Stimulated activated CD8-positive, alpha-beta memory T cell treated with anti-CD3 and anti-CD28 coated beads, Interleukin-2, amount 100 ng/mL, for 1 hour (primary cell): ENCODE data around the gene MYCBP.

ENCODE experiments used
- DNase-seq, 2 donors: peaks; one replicate each; pipeline ENCODE4 v3.0.0-alpha.2; 2020; ENCODE audit warnings: low read depth in 2 of 2

MYCBP gene

GRCh38 chr1:38820860-38821259, 52.3 kb downstream of the MYCBP start:
- DNase-seq: no peak

GRCh38 chr1:38819516-38819915, 53.6 kb downstream of the MYCBP start:
- no peak for DNase-seq

GRCh38 chr1:38819040-38819439, 54.1 kb downstream of the MYCBP start:
- no peak for DNase-seq

GRCh38 chr1:38818175-38818976, 54.8 kb downstream of the MYCBP start:
- peak; percentile 14 to 16 for DNase-seq

- no peak for DNase-seq
Observed at GRCh38 chr1:38817267-38818174, 55.6 kb downstream of the MYCBP start.

- DNase-seq: no peak
Observed at GRCh38 chr1:38815903-38816627, 57.1 kb downstream of the MYCBP start.

- DNase-seq: no peak
Observed at GRCh38 chr1:38814984-38815464, 58.1 kb downstream of the MYCBP start.

GRCh38 chr1:38814444-38814983, 58.6 kb downstream of the MYCBP start:
- DNase-seq: no peak

- DNase-seq: no peak
Observed at GRCh38 chr1:38812981-38813380, 60.2 kb downstream of the MYCBP start.
